SU-DHL-6 (cell line): ENCODE data around the gene MAU2.

ENCODE experiments used
- CTCF ChIP-seq: fragments of 200-600 bp; sonication (generic); IDR thresholded peaks from one replicate; pipeline ENCODE4 v1.5.1; 2017; ENCODE audit warnings: antibody characterized with exemption, mild to moderate bottlenecking, low read length, moderate library complexity; ENCODE audit not compliant: insufficient read depth, poor library complexity, severe bottlenecking
- EZH2phosphoT487 ChIP-seq: fragments of 200-600 bp; sonication (generic), shearing (Covaris generic); conservative IDR thresholded peaks from 2 replicates; pipeline ENCODE4 v1.6.1; 2018; ENCODE audit warnings: mild to moderate bottlenecking, antibody characterized with exemption, low read length, moderate library complexity, mixed read lengths

- TF ChIP-seq CTCF: no peak
- no peak for TF ChIP-seq EZH2phosphoT487
Observed at GRCh38 chr19:19319732-19320360, 783 bp upstream of the MAU2 start.
